GM12892 (cell line): ENCODE data around the gene ACSL1.

ENCODE experiments used
- DNase-seq: peaks from one replicate; pipeline ENCODE4 v3.0.0; 2011; ENCODE audit not compliant: insufficient read length
- FAIRE-seq: peaks from 2 replicates; lab custom pipeline; 2011; peaks lifted over from hg19 to GRCh38; lab: Jason Lieb, UNC
- POLR2A ChIP-seq: IDR thresholded peaks from 2 replicates; pipeline ENCODE4 v1.6.1; 2011; ENCODE audit warnings: low read depth, low read length, control low read depth
- POLR2AphosphoS5 ChIP-seq: IDR thresholded peaks from 2 replicates; pipeline ENCODE4 v1.6.1; 2011; ENCODE audit warnings: low read depth, low read length, control low read depth
- TAF1 ChIP-seq: IDR thresholded peaks from 2 replicates; pipeline ENCODE4 v1.6.1; 2011; ENCODE audit warnings: low read depth, mild to moderate bottlenecking, control low read depth, low read length, borderline replicate concordance

Gene ACSL1

GRCh38 chr4:184727430-184727829 lies 98.3 kb downstream of the ACSL1 start:
- TF ChIP-seq TAF1, result no peak
- no peak for TF ChIP-seq POLR2AphosphoS5
- no peak for TF ChIP-seq POLR2A
- FAIRE-seq (no peak), DNase-seq (no peak)

- TF ChIP-seq TAF1 (no peak), POLR2A (no peak), POLR2AphosphoS5 (no peak)
- no peak for DNase-seq
- no peak for FAIRE-seq
Measured at GRCh38 chr4:184722798-184723197, 103.0 kb downstream of the ACSL1 start.

- TF ChIP-seq POLR2AphosphoS5 (no peak), TAF1 (no peak), POLR2A (no peak)
- no peak for DNase-seq
- no peak for FAIRE-seq
Measured at GRCh38 chr4:184721254-184721653, 104.5 kb downstream of the ACSL1 start.

DNA sequence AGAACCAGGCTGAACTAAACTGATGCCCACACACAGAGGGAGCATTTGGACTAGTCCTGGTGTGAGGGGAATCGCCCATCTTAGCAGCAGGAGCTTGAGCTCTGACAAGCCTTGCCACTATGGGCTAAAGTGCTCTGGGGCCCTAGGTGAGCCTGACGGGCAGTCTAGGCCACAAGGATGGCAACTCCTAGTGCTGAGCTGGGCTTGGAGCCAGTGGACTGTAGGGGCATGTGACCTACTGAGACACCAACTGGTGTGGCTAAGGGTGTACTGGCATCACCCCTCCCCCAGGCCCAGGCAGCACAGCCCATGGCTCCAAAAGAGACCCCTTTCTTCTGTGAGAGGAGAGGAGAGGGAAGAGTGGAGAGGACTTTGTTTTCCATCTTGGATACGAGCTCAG lies 106.4 kb downstream of the ACSL1 start:
- no peak for TF ChIP-seq POLR2A
- no peak for DNase-seq
- no peak for FAIRE-seq

DNA sequence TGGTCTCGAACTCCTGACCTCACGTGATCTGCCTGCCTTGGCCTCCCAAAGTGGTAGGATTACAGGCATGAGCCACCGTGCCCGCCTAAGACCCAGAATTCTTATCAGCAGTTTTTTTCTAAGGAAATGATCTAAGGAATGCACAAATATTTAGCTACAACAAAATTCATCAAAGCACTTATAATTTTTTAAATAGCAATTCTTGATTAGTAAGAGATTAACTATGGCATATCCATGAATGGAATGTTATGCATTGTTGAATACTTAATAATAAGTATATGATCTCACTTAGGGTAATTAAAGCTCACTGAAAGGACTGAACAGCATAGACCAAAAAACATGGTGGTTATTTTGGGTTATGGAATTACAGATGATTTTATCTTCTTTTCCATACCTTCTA lies 110.2 kb downstream of the ACSL1 start:
- TF ChIP-seq POLR2AphosphoS5, result no peak
- no peak for TF ChIP-seq TAF1
- no peak for TF ChIP-seq POLR2A
- DNase-seq (no peak), FAIRE-seq (no peak)

GRCh38 chr4:184713887-184714286 lies 111.9 kb downstream of the ACSL1 start:
- DNase-seq (no peak), FAIRE-seq (no peak)
- TF ChIP-seq POLR2A (no peak), POLR2AphosphoS5 (no peak), TAF1 (no peak)

- DNase-seq (no peak), FAIRE-seq (peak; percentile 74)
- TF ChIP-seq POLR2A (no peak), POLR2AphosphoS5 (no peak), TAF1 (no peak)
Measured at GRCh38 chr4:184712322-184712721, 113.4 kb downstream of the ACSL1 start.

DNA sequence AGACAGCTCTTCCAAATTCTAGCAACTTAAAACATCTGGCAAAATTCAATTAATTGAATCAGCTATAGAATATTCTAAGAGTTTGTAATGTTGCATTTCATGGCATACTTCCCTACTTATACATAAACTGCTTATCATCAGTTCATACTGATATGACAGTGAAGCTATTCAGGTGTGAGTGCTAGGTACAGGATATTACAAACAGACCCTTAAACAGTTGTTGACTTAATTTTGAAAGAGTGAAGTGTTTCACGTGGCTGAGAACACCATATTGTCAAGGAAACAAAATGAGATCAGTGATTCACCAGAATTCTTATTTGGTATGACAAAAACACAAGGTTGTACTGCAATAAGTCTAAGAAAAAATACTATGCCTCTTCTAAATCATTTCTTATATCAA lies 119.3 kb downstream of the ACSL1 start:
- TF ChIP-seq POLR2AphosphoS5 (no peak), POLR2A (no peak), TAF1 (no peak)
- DNase-seq (no peak), FAIRE-seq (no peak)

- TF ChIP-seq POLR2AphosphoS5 (no peak), TAF1 (no peak), POLR2A (no peak)
- FAIRE-seq (no peak), DNase-seq (no peak)
Measured at GRCh38 chr4:184705692-184706091, 120.1 kb downstream of the ACSL1 start.
